Measurements from ENCODE around the gene GOLIM4.
"Not testable (repeated sequence)": the region's sequence is repeated elsewhere in the genome, so short reads cannot be mapped to it uniquely, and the experiment has no call there.

GOLIM4 gene

GRCh38 chr3:168029705-168030104, 66.0 kb downstream of the GOLIM4 start:
- no peak for DNase-seq (ENCODE audit: extremely low read depth, low read depth)

GRCh38 chr3:168028086-168028485, 67.6 kb downstream of the GOLIM4 start:
- no peak for DNase-seq (ENCODE audit: extremely low read depth, low read depth)
- TF ChIP-seq CTCF (IDR thresholded peaks at IDR 0.05; ENCODE audit: low read depth, low read length): no peak

More at GRCh38 chr3:168029705-168030104, 66.0 kb downstream of the GOLIM4 start:
- no peak for TF ChIP-seq CTCF (IDR thresholded peaks at IDR 0.05; ENCODE audit: low read depth, low read length)

GRCh38 chr3:168026764-168027163, 69.0 kb downstream of the GOLIM4 start:
- no peak for TF ChIP-seq CTCF (IDR thresholded peaks at IDR 0.05; ENCODE audit: low read depth, low read length)
- DNase-seq (ENCODE audit: extremely low read depth, low read depth): no peak

- TF ChIP-seq CTCF (IDR thresholded peaks at IDR 0.05; ENCODE audit: low read depth, low read length): no peak
- DNase-seq (ENCODE audit: extremely low read depth, low read depth): no peak
Measured at GRCh38 chr3:168025076-168025475, 70.6 kb downstream of the GOLIM4 start.

GRCh38 chr3:168024537-168024941, 71.2 kb downstream of the GOLIM4 start:
- TF ChIP-seq CTCF (IDR thresholded peaks at IDR 0.05; ENCODE audit: low read depth, low read length): no peak
- DNase-seq (ENCODE audit: extremely low read depth, low read depth): peak; percentile 70

- no peak for TF ChIP-seq CTCF (IDR thresholded peaks at IDR 0.05; ENCODE audit: low read depth, low read length)
- no peak for DNase-seq (ENCODE audit: extremely low read depth, low read depth)
Measured at GRCh38 chr3:168021737-168022450, 73.8 kb downstream of the GOLIM4 start.

- DNase-seq (ENCODE audit: extremely low read depth, low read depth): not testable (repeated sequence)
Measured at GRCh38 chr3:168011280-168011679, 84.4 kb downstream of the GOLIM4 start.

- TF ChIP-seq CTCF (IDR thresholded peaks at IDR 0.05; ENCODE audit: low read depth, low read length): no peak
- no peak for DNase-seq (ENCODE audit: extremely low read depth, low read depth)
Measured at GRCh38 chr3:168006584-168006983, 89.1 kb downstream of the GOLIM4 start.

Data from AG09319 (cell line).